HG02642 (cell line): ENCODE results near the gene ZNF26.
"Not testable (repeated sequence)": the region's sequence is repeated elsewhere in the genome, so short reads cannot be mapped to it uniquely, and the experiment has no call there.

Source experiments
- ATAC-seq: cut with Tn5 transposase; IDR thresholded peaks from one replicate; pipeline ENCODE4 v1.9.1; 2021; ENCODE audit warnings: mild to moderate bottlenecking; ENCODE audit not compliant: unreplicated experiment, poor library complexity

Gene ZNF26, protein sequence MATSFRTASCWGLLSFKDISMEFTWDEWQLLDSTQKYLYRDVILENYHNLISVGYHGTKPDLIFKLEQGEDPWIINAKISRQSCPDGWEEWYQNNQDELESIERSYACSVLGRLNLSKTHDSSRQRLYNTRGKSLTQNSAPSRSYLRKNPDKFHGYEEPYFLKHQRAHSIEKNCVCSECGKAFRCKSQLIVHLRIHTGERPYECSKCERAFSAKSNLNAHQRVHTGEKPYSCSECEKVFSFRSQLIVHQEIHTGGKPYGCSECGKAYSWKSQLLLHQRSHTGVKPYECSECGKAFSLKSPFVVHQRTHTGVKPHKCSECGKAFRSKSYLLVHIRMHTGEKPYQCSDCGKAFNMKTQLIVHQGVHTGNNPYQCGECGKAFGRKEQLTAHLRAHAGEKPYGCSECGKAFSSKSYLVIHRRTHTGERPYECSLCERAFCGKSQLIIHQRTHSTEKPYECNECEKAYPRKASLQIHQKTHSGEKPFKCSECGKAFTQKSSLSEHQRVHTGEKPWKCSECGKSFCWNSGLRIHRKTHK

DNA sequence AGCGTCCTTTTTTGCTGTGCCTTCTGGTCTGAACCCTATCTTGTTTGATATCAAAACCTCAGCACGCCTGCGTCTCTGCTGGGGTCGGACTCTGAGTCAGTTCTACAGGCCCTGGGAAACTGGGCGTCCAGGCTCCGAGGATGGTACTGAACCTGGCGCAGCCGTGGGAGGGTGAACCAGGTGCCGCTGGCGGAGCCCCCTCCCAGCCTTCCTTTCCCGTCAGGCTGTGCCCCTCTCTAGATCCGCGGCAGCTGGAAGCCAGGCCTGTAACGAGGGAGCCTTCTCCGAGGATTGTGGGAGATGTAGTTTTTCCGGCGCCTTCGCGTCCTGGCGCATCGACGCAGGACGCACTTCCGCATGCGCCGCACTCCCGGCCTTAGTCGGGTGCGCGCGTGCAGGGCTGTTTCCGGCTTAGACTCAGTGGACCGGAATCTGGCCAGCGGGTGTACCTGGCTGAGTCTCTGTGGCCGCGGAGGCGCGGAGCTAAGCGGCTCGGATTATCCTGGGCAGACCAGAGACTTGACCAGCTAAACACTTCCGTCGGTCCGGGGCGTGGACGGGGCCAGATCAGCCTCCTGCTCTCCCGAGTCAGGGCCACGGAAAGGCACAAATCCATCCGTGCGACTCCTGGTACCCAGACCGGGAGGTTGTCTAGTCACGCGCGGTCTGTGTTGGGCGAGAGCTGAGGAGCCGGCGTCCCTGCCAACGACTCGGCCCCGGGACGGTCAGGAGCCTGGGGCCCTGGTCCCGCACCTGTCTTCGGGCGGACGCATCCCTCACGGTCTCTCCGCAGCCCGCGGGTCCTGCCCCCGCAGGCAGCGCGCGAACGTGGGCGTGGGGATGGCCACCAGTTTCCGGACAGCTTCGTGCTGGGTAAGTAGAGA lies at the start of gene ZNF26:
Gene ZNF26 (plus strand): TSS at position 367 of the 884 bp plus-strand sequence. CDS start 474 bp downstream, at position 841.
- ATAC-seq, result peak; percentile 98

DNA sequence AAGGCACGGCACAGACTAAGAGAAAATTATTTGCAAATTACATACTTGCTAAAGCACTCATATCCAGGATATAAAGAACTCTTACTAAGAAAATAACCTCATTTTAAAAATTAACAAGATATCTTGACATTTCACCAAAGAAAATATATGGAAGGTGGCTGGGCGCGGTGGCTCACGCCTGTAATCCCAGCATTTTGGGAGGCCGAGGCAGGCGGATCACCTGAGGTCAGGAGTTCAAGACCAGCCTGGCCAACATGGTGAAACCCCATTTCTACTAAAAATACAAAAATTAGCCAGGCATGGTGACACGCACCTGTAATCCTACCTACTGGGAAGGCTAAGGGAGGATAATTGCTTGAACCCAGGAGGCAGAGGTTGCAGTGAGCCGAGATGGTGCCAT lies 49.2 kb upstream of the ZNF26 start:
- ATAC-seq, result not testable (repeated sequence)

DNA sequence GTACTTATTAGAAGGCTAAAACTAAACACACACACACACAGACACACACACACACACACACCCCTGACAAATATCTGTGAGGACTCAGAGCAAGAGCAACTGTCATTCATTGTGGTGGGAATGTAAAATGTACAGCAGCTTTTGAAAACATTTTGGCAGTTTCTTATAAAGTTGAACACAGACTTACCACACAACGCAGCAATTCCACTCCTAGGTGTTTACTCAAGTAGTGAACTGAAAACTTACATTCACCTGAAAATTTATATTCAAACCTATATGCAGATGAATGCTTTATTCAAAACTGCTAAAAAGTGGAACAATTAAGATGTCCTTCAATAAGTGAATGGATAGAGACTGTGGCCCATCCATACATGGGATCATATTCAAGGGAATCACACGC lies 48.7 kb upstream of the ZNF26 start:
- no peak for ATAC-seq

DNA sequence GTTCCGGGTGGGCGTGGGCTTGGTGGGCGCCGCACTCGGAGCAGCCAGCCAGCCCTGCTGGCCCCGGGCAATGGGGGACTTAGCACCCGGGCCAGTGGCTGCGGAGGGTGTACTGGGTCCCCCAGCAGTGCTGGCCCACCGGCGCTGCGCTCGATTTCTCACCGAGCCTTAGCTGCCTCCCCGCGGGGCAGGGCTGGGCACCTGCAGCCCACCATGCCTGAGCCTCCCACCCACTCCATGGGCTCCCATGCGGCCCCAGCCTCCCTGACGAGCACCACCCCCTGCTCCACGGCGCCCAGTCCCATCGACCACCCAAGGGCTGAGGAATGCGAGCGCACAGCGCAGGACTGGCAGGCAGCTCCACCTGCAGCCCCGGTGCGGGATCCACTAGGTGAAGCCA lies 47.4 kb upstream of the ZNF26 start:
- not testable (repeated sequence) for ATAC-seq

DNA sequence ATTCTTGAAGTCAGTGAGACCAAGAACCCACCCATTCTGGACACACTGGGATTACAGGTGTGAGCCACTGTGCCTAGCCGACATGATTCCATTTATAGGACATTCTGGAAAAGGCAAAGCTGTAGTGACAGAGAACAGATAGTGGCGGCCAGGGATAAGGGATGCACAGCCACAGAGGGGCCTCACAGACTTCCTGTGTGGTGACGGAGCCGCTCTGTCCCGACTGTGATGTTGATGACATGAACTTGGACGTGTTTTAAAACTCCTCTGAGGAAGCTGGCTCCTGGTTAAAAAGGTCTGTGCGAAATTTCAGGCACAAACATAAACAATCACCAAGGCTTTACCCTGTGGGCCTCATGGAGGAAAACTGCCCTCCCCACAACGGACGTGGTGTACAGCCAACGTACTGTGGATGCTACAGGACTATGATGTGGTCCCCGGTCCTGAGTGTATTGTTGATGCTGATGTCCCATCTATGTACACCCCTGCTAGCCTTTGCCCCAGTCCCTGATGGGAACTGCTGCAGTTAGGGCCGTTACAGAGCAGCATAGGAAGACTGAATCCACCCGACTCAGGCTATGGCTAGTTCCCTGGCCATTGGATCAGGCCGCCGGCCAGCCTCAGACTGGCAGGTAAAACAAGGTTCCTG lies 46.0 kb upstream of the ZNF26 start:
- no peak for ATAC-seq

DNA sequence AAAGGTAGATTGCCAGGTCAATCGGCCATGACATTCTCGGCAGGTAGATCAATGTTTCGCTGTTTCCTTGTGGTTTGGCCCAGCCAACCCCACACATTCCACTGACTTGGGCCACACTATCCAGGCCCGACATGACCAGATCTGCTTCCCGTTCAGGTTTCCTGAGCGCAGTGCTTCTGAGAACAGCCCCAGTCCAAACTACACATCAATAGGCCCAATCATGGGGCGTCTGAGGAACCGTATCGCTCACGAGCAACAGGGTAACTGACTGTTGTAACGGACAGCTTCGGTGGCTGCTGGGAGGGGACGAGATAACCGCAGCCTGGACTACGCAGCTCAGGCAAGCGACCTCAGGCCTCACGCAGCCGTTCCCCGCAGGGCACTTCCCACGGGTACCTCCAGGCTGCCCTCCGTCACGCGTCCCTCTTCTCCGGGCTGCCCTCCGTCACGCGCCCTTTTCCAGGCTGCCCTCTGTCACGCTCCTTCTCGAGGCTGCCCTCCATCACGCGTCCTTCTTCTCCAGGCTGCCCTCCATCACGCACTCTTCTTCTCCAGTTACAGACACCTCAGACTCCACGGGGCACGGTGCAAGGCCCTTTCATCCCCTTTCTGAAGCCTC lies 44.7 kb upstream of the ZNF26 start:
- no peak for ATAC-seq

DNA sequence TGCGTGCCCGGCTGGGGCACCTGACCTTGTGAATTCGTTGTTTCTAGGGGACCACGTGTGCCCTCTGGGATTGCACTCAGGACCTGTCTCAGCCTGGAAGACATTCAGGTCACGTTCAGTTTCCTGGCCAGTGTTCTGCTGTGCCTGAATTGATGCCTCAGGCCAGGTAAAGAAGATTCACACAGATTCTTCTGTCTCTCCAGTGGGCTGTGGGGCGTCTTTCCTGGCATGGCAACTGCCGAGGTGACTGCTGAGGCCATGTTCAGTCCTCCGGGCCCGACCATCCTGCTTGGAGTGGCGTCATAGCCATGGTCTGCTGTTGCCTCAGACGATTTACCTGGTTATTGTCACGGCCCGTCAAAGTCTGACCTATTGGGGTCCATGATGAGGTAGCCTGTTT lies 43.6 kb upstream of the ZNF26 start:
- no peak for ATAC-seq

DNA sequence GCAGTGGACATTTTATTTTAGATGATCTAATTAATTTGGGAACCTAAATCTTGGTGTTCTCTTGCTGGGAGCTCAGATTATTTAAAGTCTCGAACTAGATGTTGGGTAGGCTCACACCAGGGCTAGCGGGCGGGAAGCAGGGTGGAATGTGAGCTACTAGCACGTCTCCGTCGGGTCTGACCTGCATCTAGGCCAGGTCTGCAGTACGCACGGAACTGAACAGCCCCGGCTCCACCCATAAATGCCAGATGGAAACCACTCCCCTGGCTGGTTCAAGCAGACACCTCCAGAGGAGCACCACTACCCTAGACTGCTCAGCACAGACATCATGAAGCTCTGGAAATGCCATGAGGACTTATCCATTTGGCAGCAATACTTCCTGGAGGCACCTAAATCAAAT lies 40.4 kb upstream of the ZNF26 start:
- ATAC-seq, result no peak

DNA sequence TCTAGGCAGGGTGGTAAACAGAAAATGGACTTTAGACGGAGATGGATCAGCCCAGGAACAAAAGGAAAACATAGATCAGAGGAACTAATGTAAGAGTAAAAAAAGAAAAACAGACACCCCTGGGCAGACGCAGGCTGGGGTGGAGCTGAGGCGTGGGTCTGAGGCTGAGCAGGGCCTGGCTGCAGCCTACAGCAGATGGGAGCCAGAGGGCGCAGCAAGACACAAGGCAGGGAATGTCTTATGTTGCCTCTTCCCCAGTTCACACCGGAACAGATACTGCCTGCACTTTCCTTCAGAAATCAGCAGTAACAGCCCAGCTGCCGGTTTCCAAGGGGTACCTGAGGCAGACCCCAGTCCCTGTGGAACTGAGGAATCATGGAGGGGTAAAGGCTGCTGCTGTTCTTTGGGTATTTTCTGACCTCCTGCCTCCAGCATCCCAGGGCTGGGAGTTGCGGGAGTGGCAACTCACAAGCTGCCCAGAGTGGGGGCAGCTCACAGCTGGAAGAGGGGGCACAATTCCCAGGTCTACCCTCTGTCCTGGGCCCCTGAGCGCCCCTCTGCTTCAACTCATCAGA lies 39.8 kb upstream of the ZNF26 start:
- ATAC-seq, result no peak

DNA sequence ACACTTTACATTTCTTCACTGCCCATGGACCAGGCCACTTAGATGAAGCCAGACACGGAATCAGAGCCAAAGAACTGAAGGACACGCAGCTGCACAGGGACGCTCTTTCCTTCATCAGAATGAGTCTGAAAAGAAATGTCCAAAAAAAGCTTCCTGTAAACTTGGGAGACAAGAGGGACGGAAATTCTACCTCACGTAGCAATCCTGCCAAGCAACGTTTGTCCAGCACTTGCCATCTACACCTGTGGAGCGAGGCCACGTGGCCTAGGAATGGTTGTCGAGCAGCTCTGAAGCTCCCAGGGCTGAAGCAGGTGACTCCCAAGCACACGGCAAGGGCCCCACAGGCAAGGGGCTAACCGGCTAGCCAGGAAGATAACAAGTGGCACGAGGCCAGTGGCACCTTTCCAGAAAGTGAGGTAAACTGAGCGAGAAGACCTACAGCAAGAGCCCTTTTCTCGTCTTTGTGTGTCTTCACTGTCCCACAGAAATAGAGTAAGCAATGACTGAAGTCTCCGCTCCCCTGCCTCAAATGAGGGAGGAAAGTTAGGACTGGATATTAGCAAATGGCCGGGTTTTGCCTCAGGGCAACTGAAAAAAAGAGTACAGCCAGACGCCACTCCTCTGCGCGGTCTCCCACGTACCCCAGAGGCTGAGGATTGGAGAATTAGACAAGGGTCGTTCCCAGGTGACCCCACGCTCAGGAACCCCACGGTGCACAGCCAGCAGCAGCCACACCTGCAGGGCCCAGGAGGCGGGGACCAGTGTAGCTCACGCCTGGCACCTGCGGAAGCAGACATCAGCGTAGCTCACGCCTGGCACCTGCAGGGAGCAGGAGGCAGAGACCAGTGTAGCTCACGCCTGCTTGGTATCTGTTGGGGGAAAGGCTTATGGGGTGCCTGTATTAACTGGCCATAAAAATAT lies 37.8 kb upstream of the ZNF26 start:
- ATAC-seq, result no peak

DNA sequence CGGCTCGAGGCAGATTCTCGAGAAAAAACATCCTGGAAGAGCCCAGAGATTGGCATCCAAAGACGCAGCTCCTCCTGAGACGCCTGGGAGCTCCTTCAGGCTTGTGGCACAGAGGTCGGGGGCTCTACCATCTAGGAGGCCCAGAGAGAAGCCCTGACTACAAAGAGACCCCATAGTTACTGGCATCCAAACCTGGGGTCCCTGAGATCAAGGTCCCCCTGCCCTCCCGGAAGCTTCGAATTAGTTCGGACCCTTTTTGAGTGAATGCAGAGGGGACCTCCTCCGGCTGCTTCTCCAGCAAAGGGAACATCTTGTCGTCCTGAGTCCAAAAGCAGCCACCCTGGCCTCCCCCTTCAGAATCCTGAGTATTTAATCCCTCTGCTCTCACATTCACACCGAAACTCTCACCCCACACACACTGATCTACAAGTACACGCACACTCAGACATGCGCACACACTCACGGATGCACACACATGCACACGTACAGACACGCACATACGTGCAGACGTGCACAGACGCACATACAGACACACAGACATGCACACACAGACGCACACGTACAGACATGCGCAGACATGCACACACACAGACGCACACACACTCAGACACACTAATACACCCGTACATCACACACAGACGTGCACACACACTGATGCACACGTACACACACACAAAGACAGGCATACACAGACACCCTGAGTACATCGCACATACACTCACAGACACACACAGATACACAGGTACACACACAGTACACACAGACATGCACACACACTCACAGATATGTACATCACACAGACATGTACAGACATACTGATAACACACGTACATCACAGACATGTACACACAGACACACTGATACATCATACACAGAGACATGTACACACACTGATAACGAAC lies 36.0 kb upstream of the ZNF26 start:
- no peak for ATAC-seq

DNA sequence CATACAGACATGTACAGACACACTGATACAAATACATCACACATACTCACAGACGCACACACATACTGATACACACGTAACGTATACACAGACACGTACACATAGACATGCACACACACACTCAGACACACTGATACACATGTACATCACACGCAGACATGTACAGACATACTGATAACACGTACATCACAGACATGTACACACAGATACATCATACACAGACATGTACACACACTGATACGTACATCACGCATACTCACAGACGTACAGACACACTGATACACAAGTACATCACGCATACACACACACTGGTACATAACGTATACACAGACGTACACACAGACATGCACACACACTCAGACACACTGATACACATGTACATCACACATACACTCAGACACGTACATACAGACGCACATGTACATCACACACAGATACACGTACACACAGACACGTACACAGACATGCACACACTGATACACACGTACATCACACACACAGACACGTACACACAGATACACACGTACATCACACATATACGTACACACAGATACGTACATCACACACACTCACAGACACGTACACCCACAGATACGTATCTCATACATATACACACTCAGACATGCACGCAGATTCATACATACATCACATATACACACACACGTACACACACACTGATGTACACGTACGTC lies 35.2 kb upstream of the ZNF26 start:
- ATAC-seq, result no peak

DNA sequence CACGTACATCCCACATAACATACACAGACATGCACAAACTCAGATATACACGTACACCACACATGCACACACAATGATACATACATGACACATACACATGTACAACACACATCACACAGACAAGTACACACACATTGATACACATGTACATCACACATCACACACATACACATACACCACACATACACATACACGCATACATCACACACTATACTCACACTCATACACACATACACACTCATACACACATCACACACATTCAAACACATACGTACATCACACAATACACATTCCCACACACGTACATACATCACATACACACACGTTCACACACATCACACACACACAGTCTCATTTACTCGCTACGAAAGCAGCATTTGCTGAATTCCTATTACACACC lies 34.5 kb upstream of the ZNF26 start:
- no peak for ATAC-seq

DNA sequence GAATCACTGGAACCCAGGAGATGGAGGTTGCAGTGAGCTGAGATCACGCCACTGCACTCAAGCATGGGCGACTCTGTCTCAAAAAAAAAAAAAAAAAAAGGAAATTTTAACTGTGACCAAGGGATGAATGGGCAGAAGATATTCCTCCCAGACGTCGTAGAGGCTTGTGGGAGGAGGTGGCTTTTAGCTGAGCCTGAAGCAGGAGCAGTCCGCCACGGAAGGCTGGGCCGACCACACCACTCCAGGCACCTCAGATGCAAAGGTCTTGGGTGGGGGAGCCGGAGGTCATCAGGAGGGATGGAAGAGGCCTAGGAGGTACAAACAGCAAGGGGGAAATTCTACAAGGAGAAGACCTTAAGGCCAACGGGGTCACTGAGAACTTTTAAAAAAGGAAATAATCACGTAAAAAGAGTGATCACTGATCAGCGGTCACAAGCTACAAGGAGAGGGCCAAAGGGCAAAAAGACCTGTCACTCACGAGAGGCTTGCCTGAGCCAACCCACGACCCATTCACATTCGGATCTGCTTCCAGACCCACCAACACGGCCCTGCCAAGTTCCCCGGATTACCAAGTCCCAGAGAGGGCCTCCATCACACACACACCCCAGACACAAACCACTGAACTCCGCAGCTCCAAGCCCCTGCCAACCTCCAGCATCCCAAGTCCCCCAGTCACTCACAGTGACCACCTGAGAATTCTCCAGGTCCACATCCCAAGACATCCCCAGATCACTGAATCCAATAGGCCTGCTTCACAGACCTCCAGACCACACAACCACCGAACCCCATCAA lies 33.6 kb upstream of the ZNF26 start:
- no peak for ATAC-seq

DNA sequence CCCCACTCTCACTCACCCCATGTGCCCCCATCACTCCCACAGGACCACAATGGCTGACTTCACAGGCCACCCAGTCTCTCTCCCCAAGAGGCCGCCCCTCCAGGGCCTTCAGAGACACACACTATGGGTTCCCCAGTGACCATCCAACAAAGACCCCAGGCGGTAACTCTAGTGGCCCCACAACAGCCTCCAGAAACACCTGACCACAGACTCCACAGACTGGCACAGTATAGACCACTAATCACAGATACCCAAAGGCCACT lies 33.1 kb upstream of the ZNF26 start:
- ATAC-seq, result no peak

DNA sequence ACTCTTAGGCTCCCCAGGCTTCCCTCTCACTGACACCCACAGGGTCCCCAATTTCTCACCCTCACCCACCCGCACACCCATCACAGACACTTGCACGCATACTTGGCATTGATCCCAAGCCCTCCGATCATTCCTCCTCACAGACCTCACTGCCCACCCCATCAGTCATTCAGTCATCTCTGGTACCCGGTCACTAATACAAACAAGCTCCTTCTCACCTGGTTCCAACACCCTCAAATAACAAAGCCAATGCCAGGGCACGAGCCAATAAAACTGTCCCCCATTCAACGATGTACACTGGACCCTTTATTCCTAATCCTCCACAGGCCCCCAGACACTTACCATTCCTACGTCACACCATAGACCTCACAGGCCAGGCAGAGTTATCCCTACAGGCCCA lies 32.4 kb upstream of the ZNF26 start:
- ATAC-seq, result no peak
